ENCODE measurements around the gene SMIM13. TPM values are rescaled to one million over a fixed set of nuclear protein-coding genes. Genes with fewer than 3 reads are reported as not detected.
A peak's percentile ranks its signal among the peaks of the same experiment; 100 is the strongest.

The SMIM13 gene
- total RNA-seq, 1 experiment from 2014 or later = 15.7 TPM

- ATAC-seq (peak; percentile 12), DNase-seq (ENCODE audit: low read depth, low spot score) (no peak)
- RAD21 ChIA-PET (ENCODE audit: low non-redundant PET in 1 of 2, low total read pairs in 2 of 2, uncharacterized antibody in 2 of 2, unreplicated experiment in 2 of 2) = no interaction called here
- Histone ChIP-seq H4K20me1 (ENCODE audit: insufficient read depth) (peaks cover 5% of the 10 kb centered on the region; the same call in 1 of the 2 replicates), H3K4me2 (ENCODE audit: low read length) (peak overlapping the region; percentile 89), H3K9me2 (ENCODE audit: insufficient read depth) (no peaks in the 10 kb centered on the region), H3K27ac (ENCODE audit: low read depth, low read length) (peak overlapping the region; percentile 81), H3K9ac (ENCODE audit: low read length) (peak overlapping the region; percentile 89), H3K36me3 (ENCODE audit: control insufficient read depth in 1 of 2, insufficient read depth in 2 of 2, low read length in 2 of 2) (no peaks in the 10 kb centered on the region), H3K4me1 (ENCODE audit: control insufficient read depth in 1 of 2, insufficient read depth in 2 of 2, low read length in 2 of 2) (peaks cover 13 to 26% of the 10 kb centered on the region in 2 experiments), H3K27me3 (ENCODE audit: insufficient read depth, low read length) (no peaks in the 10 kb centered on the region), H3K4me3 (replicated peaks in 1 of 2; ENCODE audit: low read depth in 1 of 2, low read length in 2 of 2) (peak overlapping the region; percentile 75 to 85), H2AFZ (ENCODE audit: low read depth, low read length, poor library complexity, severe bottlenecking) (peak overlapping the region; percentile 81), H3K9me3 (ENCODE audit: control insufficient read depth in 1 of 2, insufficient read depth in 1 of 2, low read depth in 1 of 2, low read length in 2 of 2) (no peaks in the 10 kb centered on the region), H3K79me2 (ENCODE audit: insufficient read depth, low read length) (peaks cover 36% of the 10 kb centered on the region)
- POLR2A ChIA-PET = no interaction called here
- CTCF ChIA-PET = interaction anchor here (0.7 to 1.6 kb wide), 8 partner anchors 13 to 483 kb away, joined by 3 to 5 read pairs (median 4); no protein-coding TSS in a partner anchor
- BruUV-seq (replicated peaks) = TSS peak; percentile 86
- intact Hi-C loops (cut with micrococcal nuclease) = no loop called here
- TF ChIP-seq, protein P1, sequence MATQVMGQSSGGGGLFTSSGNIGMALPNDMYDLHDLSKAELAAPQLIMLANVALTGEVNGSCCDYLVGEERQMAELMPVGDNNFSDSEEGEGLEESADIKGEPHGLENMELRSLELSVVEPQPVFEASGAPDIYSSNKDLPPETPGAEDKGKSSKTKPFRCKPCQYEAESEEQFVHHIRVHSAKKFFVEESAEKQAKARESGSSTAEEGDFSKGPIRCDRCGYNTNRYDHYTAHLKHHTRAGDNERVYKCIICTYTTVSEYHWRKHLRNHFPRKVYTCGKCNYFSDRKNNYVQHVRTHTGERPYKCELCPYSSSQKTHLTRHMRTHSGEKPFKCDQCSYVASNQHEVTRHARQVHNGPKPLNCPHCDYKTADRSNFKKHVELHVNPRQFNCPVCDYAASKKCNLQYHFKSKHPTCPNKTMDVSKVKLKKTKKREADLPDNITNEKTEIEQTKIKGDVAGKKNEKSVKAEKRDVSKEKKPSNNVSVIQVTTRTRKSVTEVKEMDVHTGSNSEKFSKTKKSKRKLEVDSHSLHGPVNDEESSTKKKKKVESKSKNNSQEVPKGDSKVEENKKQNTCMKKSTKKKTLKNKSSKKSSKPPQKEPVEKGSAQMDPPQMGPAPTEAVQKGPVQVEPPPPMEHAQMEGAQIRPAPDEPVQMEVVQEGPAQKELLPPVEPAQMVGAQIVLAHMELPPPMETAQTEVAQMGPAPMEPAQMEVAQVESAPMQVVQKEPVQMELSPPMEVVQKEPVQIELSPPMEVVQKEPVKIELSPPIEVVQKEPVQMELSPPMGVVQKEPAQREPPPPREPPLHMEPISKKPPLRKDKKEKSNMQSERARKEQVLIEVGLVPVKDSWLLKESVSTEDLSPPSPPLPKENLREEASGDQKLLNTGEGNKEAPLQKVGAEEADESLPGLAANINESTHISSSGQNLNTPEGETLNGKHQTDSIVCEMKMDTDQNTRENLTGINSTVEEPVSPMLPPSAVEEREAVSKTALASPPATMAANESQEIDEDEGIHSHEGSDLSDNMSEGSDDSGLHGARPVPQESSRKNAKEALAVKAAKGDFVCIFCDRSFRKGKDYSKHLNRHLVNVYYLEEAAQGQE (IDR thresholded peaks at IDR 0.05; ENCODE audit: low read depth) = no peak
- TF ChIP-seq SRF (IDR thresholded peaks at IDR 0.05; ENCODE audit: low read depth) (no peak), ZNF274 (IDR thresholded peaks at IDR 0.05; ENCODE audit: low read depth, low read length) (no peak), POLR2AphosphoS5 (IDR thresholded peaks at IDR 0.05; ENCODE audit: low read depth, low read length) (no peak), ZBTB33 (IDR thresholded peaks at IDR 0.05; ENCODE audit: extremely low read depth, insufficient replicate concordance, low read length) (no peak), CEBPB (IDR thresholded peaks at IDR 0.05; ENCODE audit: low read depth) (no peak), EZH2phosphoT487 (IDR thresholded peaks at IDR 0.05; ENCODE audit: borderline replicate concordance) (no peak), EGR1 (IDR thresholded peaks at IDR 0.05; ENCODE audit: low read depth) (no peak), ZFX (IDR thresholded peaks at IDR 0.05) (no peak), SP1 (IDR thresholded peaks at IDR 0.05; ENCODE audit: low read depth) (no peak), FOSL1 (IDR thresholded peaks at IDR 0.05; ENCODE audit: low read depth) (no peak), EZH2 (IDR thresholded peaks at IDR 0.05) (no peak), TCF7L2 (IDR thresholded peaks at IDR 0.05; ENCODE audit: borderline replicate concordance, extremely low read depth, insufficient read depth, insufficient read length) (no peak), YY1 (IDR thresholded peaks at IDR 0.05; ENCODE audit: extremely low read depth, insufficient replicate concordance, low read depth, low read length) (no peak)
- TF ChIP-seq, protein P2, sequence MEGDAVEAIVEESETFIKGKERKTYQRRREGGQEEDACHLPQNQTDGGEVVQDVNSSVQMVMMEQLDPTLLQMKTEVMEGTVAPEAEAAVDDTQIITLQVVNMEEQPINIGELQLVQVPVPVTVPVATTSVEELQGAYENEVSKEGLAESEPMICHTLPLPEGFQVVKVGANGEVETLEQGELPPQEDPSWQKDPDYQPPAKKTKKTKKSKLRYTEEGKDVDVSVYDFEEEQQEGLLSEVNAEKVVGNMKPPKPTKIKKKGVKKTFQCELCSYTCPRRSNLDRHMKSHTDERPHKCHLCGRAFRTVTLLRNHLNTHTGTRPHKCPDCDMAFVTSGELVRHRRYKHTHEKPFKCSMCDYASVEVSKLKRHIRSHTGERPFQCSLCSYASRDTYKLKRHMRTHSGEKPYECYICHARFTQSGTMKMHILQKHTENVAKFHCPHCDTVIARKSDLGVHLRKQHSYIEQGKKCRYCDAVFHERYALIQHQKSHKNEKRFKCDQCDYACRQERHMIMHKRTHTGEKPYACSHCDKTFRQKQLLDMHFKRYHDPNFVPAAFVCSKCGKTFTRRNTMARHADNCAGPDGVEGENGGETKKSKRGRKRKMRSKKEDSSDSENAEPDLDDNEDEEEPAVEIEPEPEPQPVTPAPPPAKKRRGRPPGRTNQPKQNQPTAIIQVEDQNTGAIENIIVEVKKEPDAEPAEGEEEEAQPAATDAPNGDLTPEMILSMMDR (IDR thresholded peaks at IDR 0.05 in 2 of 3, conservative IDR thresholded peaks at IDR 0.05 in 1 of 3; ENCODE audit: borderline replicate concordance in 1 of 3, insufficient read depth in 1 of 3, low read depth in 2 of 3, low read length in 2 of 3) = no peak
These were observed 812 bp upstream of the SMIM13 start for GRCh38 chr6:11092668-11093375.

All from HCT116 (cell line).